Occipital lobe (tissue), 2 donors: Measurements from ENCODE around the gene NUDT4. TPM values are rescaled to one million over a fixed set of nuclear protein-coding genes. Genes with fewer than 3 reads are reported as not detected.
"Not testable (repeated sequence)": the region's sequence is repeated elsewhere in the genome, so short reads cannot be mapped to it uniquely, and the experiment has no call there.

Source experiments
- DNase-seq: peaks from one replicate; lab custom pipeline; 2025; lab: John Stamatoyannopoulos, UW
- total RNA-seq: library from RNA; depleted of rRNA; stranded (reverse); fragments of >200 nt; gene quantifications from one replicate; pipeline ENCODE4 v1.2.3, GENCODE V29; 2014

Gene NUDT4
- total RNA-seq, 1 donor from 2014 or later: 151 TPM

DNA sequence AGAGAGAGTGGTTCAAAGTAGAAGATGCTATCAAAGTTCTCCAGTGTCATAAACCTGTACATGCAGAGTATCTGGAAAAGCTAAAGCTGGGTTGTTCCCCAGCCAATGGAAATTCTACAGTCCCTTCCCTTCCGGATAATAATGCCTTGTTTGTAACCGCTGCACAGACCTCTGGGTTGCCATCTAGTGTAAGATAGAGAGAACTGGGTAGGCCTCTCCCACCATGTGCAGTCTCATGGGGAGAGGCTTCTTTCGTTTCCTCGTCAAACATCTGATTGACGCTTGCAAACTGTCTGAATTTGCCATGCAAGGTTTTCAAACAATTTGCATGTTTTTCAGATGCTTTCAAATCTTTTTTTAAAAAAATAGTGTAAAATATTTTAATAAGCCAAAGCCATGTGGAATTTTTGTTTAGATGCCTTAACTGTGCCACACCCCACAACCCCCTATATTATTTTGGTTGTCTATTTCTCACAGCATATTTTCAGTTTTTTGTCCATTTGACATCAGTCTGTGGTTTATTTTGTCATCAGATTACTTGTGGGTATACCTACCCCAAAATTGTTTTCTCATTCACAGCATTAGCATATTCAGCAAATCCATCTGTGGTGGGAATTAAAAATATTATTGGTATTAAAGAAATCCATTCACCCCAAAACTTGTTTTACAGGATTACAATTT, 21.6 kb downstream of the NUDT4 start:
- not testable (repeated sequence) for DNase-seq

DNA sequence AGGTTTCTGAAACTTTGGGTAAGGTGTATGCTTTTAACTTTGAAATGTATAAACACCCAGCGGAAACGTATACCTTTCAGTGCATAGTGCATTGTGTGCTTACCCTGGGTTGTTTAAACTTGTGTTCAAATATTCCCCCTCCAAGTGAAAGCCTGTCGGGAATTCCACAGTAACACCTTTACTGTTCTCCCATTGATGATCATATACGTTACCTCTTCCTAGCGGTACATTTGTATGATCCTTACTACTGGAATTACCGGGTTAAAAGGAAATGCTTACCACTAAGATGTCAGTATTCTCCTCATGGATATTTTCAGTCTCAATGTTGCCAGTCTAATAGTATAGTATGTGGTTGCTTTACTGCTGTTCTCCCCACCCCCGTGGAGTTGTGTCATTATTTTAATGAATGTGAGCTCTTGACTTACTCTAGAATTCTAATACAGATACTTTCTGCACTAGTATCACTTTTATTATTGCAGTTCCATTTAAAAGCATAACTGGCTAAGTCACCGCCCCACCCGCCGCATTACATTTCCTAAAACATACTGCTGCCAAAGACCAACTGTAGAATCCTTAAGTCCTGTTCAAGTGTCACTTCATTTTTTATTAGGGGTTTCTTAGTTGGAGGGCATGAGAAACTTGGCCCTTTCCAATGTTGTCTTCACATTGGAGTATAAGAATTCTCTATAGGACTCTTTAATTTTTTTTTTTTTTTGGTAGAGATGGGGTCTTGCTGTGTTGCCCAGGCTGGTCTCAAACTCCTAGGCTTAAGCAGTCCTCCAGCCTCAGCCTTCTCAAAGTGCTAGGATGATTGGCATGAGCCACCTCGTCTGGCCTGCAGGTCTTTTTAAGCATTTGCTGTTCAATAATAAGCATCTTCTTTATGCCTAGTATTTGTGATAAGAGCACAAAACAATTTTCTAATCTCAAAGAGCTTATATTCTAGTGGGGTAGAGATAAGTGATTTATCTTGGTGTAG, 24.9 kb downstream of the NUDT4 start:
- no peak for DNase-seq

DNA sequence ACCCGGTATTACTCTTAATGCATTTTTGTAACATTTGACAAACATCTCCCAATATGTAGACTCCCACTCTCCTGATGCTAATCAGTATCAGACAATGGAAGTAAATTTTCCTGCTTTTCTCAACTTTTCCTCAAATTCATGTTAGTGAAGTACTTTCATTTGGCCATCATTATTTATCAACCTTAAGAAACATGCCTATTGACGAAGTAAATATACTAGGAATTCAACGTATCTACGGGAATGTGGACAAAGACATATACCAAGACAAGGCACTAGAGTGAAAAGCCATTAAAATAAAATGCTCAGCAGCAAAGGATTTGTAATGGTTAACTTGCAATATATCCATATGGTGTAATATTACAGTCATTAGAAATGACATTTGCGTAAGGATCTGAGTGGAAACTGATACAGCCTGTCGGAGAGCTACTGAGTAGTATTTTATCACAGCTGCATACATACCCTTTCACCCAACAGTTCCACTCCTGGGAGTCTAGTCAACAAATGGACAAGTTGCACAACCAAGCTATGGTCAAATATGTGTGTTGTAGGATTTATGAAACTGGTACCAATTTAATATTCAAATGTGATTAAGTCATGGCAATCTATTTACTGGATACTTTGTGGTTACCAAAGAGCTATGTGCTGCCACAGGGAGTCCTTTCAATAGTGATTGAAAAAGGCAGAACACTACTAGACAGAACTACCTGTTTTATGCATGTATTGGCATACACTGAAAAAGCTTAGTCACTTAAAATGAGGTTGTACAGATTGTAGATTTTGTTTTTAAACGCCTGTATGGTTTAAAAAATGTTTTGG, 26.5 kb downstream of the NUDT4 start:
- DNase-seq: no peak

DNA sequence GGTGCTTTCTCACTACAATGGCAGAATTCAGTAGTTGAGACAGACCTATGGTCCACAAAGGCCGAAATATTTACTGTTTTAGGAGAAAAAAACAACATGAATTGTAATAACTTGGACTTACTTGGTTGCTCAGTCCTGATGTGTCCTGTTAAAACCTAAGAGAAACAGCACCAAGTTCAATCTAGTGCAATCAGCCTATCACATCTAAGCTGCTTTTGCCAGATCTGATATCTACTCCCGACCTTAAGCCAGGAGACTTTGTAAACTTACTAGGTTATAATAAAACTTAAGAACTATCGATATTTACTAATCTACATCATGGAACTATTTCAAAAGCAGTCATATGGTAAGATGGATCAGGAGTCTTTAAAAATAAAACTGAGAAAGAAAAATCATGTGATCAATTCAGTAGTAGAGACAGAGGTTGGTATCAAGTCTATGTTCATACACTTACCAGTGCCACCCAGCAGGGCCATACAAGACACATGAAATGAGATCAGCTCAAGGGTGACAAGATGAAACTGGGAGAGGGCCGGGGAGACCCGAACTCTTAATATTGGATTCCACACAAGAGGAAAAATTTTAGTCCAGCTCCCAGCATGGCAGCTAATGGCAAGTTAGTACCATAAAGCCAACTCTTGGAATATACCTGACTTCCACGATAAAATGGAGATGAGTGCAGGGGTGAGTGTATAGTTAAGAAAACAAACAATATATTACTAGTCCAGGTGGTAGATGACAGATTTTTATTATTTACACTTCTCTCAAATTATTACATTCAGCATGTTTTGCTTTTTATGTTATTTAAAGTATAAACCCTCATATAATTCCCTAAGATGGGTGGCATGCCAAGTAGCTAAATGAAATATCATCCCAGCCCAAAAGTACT, 27.5 kb downstream of the NUDT4 start:
- DNase-seq: no peak

DNA sequence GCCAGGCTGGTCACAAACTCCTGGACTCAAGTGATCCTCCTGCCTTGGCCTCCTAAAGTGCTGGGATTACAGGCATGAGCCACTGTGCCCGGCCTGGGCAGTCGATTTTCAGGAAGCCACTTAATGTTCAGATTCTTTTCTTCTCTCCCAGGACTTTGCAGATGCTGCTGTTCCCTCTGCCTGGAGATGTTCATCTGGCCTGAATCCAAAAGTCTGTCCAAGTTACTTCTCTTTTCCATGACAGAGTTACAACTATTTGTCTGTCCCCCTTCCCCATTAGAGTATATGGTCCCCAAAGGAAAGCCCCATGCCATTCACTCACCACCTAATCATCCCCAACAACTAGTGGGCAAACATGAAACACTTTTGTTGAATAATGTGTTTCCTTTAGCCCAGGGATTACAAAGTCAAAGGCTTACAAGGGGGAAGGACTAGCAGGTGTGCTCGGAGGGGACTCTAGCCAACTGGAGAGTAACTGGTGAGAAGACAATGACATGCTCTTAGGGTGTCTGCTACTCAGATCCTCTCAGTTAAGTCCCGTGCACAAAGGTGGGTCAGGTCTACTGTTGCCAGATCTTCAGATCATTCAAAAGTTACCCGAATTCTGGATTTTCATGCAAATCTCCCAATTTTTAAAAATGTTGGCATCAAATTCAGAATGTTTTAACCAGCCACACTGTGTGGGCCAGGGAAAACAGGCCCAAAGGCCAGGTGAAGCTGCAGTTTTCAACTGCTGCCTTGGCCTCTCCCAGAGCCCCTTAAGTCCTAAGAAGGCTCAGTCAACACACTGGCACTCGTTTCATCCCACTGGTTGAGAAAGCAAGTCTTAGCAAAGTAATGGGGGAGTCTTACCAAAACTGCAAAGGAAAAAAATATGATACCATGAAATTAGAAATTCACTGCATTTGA, 29.6 kb downstream of the NUDT4 start:
- no peak for DNase-seq

DNA sequence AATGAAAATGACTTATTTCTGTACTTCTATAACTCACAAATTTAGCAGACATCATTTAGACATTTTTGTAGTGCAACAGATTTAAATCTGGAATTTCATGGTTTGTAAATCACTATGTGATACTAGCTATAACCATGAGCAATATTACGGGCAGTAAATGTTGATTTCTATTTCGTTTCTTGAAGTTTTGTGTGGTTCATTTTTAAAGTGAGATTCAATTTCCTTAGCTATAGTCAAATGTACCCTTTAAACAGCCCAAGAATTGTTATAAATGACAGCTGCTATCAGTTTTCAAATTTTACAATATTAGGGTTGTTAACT, 30.2 kb downstream of the NUDT4 start:
- no peak for DNase-seq

DNA sequence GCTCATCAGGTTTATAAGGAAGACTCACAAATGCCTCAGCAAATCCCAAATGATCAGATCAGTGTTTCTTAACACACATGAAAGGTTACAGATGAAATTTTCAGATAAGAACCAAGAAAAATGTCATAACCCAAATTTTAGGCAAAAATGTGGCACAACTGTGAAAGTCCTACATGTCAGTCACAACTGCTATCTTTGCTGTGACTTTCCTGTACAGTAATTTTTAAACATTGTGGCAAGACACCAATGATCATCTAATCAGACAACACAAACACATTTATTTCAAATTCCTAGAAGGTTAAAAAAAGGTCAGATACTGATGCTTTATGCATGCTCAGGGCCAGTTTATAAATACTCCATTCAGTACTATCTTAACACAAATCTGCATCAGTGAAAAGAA, 31.1 kb downstream of the NUDT4 start:
- no peak for DNase-seq

DNA sequence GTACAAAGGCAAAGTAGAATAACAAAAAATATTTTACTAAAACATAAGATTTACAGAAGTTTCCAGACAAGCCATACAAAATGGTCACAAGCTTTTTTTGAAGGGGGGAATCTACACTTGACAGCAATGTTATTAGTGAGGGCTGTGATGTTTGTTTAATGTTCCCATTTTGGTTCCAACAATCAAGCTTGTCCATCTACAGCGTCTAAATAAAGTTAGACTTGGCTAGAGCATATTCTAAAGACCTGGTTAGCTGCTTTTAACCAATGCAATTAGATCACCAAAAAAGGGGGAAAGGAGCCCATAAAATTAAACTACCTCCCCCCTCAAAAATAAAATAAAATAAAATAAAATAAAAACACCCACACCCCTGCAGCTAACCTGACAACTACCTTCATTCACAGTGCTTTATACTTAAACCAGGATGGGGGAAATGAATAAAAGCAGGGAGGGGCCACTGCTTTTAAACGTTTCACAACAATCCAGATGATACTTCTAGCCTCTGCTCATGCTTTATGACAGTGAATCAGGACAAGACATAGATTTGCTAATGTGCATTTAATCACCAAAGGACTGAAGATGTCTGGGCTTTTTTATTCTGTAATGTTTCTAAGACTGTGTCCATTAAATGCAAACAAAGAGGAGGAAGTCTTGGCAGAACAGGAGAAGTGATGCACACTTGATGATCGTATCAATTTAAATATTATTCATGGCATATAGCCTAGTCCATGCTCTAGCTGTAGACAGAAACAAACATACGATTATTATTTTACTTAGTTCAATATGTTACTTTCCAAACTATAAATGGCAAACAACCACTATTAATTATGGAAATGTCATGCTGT, 31.8 kb downstream of the NUDT4 start:
- DNase-seq: not testable (repeated sequence)

DNA sequence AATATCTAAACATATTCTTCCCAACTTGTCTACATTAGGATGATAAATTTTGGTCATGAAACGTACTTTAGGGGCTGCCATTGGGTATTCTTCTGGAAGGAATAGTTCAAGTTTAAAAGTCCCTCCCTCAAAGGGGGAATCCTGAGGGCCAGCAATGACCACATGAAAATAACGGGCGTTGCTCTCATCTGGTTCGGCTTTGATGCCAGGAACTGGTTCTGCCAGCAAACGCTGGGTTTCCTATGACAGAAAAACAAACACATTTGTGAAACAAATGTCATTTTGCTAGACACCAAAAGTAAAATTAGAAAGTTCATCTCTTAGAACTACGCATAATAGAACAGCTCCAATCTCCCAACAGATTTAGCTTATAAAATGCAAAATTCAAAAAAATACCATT, 33.3 kb downstream of the NUDT4 start:
- DNase-seq: not testable (repeated sequence)

DNA sequence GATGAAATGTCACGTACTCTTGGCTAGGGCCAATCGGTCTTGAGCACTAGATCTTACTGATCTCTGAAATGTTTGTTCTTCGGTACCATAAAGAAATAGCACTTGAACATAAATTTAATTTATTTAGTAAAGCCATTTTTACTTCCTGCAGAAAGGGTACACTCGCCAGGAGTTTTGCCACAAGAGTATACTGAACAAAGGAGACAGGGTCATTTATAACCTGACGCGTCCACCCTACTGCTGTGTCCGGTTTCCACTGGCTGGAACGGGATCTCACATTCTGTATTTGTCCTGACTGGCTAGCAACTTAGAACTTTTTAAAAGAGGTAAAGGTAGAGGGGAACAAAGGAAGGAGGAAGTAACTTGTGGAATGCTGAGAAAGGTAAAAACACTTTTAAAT, 34.7 kb downstream of the NUDT4 start:
- not testable (repeated sequence) for DNase-seq

DNA sequence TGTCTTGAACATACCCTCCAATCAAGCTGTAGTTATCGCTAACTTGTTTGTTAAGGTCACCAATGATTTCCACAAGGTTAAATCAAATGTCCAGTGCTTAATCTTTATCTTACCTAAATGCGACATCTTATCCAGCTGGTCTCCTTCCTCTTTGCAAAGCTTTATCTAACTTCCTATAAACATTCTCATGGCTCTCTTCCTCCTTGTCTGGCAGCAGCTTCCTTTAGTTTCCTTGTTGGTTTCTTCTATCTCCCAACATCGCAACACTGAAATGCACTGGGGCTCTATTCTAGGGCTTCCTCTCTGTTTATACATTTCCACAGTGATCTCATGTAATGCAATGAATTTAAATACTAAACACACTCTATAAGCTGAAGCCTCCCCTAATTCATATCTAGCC, 35.3 kb downstream of the NUDT4 start:
- no peak for DNase-seq

DNA sequence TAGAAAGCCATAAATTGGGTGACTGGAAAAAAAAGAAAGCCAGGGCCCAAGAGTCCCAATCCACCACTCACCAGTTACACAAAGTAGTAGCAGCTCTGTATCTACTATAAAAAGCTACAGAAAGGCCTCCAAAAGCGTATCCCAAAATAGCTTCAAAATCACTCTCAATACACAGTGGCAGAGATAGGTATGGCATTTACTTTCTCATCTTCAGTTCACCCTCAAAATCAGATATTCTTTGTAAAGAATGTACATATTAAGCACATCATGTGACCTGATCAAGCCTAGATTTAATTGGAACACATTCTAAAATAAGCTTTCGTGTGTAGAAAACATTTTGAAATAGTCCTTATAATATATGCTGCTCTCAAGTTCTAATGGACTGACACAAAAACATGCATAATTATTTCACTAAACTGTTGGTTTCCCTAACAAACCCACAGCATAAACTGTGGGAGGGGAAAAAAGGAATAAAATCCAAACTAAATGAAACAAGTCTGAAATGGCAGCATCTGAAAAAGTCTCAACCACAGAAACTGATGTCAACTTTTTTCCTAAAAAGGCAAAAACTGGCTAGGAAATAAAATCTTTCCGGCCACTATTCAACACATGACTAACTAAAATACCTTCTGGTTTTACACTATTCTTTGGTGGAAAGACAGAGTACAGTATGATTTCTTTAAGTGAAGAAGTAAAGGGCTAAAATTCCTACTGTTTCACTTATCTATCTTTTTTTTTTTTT, 38.2 kb downstream of the NUDT4 start:
- no peak for DNase-seq

DNA sequence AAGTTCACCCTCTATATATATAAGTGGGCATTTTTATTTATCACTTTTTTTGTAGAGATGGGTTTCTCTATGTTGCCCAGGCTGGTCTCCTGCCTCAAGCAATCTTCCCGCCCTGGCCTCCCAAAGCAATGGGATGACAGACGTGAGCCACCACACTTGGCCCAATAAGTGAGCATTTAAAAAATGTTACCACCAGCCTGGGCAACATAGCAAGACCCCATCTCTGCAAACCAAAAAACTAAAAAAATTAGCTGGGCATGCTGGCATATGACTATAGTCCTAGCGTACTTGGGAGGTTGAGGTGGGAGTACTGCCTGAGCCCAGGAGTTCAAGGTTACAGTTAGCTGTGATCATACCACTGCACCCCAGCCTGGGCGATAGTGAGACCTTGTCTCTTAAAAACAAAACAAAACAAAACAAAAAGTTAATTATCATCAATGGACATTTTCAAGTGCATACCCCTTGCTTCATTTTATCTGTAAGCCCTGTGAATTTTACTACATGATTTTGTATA, 40.3 kb downstream of the NUDT4 start:
- no peak for DNase-seq

DNA sequence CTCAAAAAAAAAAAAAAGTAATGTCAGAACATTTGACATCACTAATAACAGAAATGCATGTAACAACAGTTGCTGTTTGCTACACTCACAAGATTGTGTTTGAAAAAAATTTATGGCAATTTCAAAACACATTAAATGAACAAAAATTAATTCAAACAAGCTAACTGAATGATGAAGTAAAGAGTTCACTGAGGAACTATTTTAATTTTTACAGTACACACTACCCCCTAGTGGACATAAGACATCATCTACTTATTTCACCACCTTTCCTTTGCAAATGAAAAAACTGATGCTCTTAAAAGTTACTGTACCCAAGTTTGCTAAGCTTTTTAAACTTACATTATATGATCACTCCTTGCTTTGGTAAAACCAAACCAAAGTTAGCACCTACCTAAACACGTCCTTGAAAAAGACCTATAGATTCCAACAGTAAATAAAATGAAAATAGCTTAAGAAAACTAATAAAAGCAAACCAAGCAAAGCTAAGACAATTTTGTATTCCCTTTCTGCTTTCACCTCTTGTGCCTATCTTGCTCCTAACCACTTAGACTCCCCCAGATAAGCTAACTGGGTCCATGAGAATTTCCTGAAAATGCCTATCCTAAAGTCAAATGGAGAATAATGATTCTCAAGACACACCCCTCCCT, 41.8 kb downstream of the NUDT4 start:
- no peak for DNase-seq

DNA sequence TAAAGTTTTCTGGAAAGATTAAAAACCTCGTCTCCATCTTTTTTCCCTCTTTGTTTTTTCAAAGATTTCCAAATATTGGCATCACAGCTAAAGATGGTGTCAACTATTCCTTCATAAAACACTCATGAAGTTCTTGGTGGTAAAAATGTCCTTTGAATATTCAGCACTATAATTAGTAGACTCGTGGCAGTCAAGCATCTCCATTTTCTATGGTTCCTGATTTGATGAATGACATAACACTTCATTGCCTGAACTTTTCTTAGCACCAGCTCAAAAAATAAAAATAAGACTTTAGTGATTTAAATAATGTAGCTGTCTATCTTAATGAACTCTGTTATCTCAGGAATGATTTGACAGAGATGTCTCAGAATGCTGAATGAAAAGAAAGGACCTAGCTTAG, 44.3 kb downstream of the NUDT4 start:
- no peak for DNase-seq

DNA sequence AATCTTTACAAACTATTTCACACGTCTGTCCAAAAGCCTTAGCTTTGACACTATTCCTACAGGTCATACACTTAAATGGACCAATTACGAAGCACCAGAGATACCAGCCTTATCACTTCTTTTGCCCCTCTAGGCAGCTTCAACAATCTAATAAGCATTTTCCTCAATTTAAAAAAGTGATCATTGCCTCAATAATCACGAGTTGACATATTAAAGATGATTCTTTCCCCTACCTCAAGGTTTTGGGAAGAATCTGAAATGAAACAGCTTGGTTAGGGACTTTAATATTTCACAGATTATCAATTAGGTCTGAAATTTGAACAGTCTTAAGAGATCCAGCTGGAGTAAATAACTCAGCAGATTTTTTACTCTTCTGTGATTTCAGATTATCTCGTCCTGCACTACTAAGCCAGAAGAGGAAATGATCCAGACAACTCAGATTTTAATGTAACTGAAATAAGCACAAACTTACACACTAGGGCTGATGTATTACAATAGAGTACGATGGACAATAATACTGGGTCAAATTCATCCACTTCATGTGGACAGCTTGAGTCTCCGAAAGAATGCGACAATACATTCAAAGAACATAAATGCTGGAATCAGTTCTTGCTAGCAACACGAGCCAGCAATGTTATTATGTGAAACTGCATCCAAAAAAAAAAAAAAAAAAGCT, 48.1 kb downstream of the NUDT4 start:
- DNase-seq: no peak

DNA sequence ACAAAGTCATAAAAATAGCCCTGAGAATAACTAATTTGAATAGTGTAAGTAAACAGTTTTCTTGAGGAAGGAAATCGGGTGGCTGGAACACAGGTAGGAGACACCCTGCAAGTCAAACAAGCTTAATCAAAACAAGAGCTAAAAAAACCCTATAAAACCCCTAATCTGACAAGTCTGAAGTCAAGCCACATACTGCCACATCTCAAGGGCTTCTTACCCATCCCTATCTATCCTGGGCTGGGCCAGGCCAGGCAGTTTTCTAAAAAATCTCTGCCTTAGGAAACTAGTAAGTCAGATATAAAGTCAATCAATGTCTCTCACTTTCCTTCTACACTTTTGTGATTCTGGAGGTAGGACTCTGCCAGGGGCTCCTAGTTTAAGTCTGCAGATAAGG, 48.7 kb downstream of the NUDT4 start:
- DNase-seq: no peak
